ENCODE results near the gene MACROD2. TPM values are rescaled to one million over a fixed set of nuclear protein-coding genes. Genes with fewer than 3 reads are reported as not detected.

MACROD2 gene
- total and polyA plus RNA-seq, 8 donors, result 0.78 to 31.3 (median 10.9) TPM; not detected in 1

DNA sequence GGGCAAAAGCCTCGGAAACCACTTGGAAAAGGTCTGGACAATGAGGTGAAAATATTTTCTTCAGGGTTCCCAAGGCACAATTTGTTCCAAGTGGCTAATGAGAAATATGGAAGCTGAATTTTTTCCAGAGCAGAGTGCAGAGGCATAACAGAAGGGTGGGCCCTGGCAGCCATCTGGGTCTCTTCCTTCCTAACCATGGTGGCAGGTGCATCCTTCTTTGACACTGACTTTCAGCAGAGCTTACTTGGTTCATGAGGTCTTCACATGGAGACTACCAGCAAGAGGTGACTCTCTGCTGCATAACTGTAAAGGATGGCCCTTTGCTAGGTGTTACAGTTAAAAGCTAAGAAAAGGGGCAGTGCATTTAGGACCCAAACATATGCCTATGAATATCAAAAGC lies 2055.1 kb downstream of the MACROD2 start:
- H3K4me1 ChIP-seq, result no peaks in the 10 kb centered on the region
- H3K9me3 ChIP-seq, result no peaks in the 10 kb centered on the region
- no peaks in the 10 kb centered on the region for H3K36me3 ChIP-seq
- TF ChIP-seq, protein P1, sequence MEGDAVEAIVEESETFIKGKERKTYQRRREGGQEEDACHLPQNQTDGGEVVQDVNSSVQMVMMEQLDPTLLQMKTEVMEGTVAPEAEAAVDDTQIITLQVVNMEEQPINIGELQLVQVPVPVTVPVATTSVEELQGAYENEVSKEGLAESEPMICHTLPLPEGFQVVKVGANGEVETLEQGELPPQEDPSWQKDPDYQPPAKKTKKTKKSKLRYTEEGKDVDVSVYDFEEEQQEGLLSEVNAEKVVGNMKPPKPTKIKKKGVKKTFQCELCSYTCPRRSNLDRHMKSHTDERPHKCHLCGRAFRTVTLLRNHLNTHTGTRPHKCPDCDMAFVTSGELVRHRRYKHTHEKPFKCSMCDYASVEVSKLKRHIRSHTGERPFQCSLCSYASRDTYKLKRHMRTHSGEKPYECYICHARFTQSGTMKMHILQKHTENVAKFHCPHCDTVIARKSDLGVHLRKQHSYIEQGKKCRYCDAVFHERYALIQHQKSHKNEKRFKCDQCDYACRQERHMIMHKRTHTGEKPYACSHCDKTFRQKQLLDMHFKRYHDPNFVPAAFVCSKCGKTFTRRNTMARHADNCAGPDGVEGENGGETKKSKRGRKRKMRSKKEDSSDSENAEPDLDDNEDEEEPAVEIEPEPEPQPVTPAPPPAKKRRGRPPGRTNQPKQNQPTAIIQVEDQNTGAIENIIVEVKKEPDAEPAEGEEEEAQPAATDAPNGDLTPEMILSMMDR (IDR thresholded peaks at IDR 0.05), result no peak
- TF ChIP-seq EP300 (IDR thresholded peaks at IDR 0.05) (no peak), POLR2AphosphoS5 (IDR thresholded peaks at IDR 0.05) (no peak), POLR2A (IDR thresholded peaks at IDR 0.05) (no peak)
- WGBS, 5 donors, result 75 to 90% (median 87%) methylated on average over 1 of the region's 1 CpG
- no peak for DNase-seq
- H3K4me3 ChIP-seq, result no peak overlapping the region
- intact Hi-C loops (cut with DNase I; ENCODE audit: low total_unique reads), result no loop called here
- H3K27ac ChIP-seq, result no peak overlapping the region
- no peaks in the 10 kb centered on the region for H3K27me3 ChIP-seq

DNA sequence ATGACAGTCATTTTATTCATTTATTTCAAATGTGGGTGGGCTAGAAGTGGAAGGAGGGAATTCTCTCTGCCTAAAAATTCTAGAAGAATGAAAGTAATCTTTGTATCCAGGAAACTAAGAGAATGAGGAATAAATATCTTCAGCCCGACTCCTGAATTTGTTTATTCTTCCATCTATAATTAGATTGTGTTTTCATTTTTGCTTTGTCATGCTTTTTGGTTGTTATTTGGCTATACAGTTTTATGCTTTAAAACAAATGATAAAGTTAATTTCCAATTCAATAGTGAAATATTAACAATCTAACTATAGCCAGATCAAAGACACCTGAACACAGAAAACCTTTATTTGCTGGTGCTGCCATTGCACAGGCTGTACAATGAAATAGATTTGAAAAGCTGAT lies 2056.7 kb downstream of the MACROD2 start:
- H3K27me3 ChIP-seq, result no peaks in the 10 kb centered on the region
- TF ChIP-seq EP300 (IDR thresholded peaks at IDR 0.05), result no peak
- H3K4me1 ChIP-seq, result no peaks in the 10 kb centered on the region
- no peaks in the 10 kb centered on the region for H3K9me3 ChIP-seq
- no peak overlapping the region for H3K27ac ChIP-seq
- no peak overlapping the region for H3K4me3 ChIP-seq
- no peak for DNase-seq
- H3K36me3 ChIP-seq, result no peaks in the 10 kb centered on the region
- WGBS, 5 donors, result 28 to 34% (median 32%) methylated on average over 1 of the region's 1 CpG
- intact Hi-C loops (cut with DNase I; ENCODE audit: low total_unique reads), result no loop called here

GRCh38 chr20:16052456-16052855 lies 2057.1 kb downstream of the MACROD2 start:
- TF ChIP-seq POLR2AphosphoS5 (IDR thresholded peaks at IDR 0.05), result no peak
- TF ChIP-seq EP300 (IDR thresholded peaks at IDR 0.05), result no peak
- TF ChIP-seq POLR2A (IDR thresholded peaks at IDR 0.05), result no peak
- TF ChIP-seq, protein P1 (IDR thresholded peaks at IDR 0.05), result no peak
- no peak for DNase-seq
- no peaks in the 10 kb centered on the region for H3K4me1 ChIP-seq
- 69 to 81% (median 74%) methylated on average over 4 of the region's 4 CpGs for WGBS, 5 donors
- intact Hi-C loops (cut with DNase I; ENCODE audit: low total_unique reads), result no loop called here
- H3K9me3 ChIP-seq, result no peaks in the 10 kb centered on the region
- H3K27me3 ChIP-seq, result no peaks in the 10 kb centered on the region
- H3K36me3 ChIP-seq, result no peaks in the 10 kb centered on the region
- H3K4me3 ChIP-seq, result no peak overlapping the region
- no peak overlapping the region for H3K27ac ChIP-seq

DNA sequence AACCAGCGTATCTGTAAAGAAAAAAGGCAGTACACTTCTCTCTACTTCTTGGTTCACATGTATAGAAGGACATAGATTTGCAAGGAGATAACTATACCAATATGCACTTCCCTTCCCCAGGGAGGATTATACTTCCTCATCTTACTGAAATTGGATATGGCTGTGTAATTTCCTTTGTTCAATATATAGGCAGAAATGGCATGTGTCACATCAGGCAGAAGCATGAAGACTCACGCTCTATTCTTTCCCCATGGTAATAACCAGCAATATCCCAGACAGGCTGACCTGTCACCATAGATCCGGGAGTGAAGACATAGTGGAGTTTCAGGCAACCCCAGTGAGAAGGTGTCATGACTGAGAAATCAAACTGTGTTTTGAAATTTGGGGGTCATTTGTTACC lies 2059.7 kb downstream of the MACROD2 start:
- Histone ChIP-seq H3K4me1 (no peaks in the 10 kb centered on the region), H3K9me3 (no peaks in the 10 kb centered on the region), H3K4me3 (no peak overlapping the region), H3K27me3 (no peaks in the 10 kb centered on the region), H3K27ac (no peak overlapping the region), H3K36me3 (no peaks in the 10 kb centered on the region)
- TF ChIP-seq POLR2A (IDR thresholded peaks at IDR 0.05) (no peak), POLR2AphosphoS5 (IDR thresholded peaks at IDR 0.05) (no peak), EP300 (IDR thresholded peaks at IDR 0.05) (no peak)
- TF ChIP-seq, protein P1 (IDR thresholded peaks at IDR 0.05), result no peak
- intact Hi-C loops (cut with DNase I; ENCODE audit: low total_unique reads), result no loop called here
- WGBS, 5 donors, result 86 to 95% (median 92%) methylated on average over 3 of the region's 3 CpGs
- no peak for DNase-seq

DNA sequence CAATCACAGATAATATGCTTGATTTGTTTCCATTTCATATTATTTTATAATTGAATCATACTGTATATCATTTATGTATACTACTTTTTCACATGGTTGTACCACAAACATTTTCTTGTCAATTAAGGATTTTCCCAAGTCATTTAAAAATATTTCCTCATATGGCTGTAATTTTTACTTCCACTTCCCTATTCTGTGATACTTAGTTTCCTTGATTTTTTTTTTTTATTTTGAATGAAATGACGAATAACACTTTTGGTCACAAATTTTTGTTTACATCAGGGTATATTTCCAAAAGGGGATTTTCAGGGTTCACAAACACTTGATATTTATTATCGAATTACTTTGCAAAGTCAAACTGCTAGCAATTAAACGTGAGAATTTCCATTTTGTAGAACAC lies 2062.3 kb downstream of the MACROD2 start:
- H3K27ac ChIP-seq, result no peak overlapping the region
- H3K4me1 ChIP-seq, result no peaks in the 10 kb centered on the region
- 80 to 89% (median 88%) methylated on average over 3 of the region's 3 CpGs for WGBS, 5 donors
- TF ChIP-seq POLR2A (IDR thresholded peaks at IDR 0.05) (no peak), EP300 (IDR thresholded peaks at IDR 0.05) (no peak), POLR2AphosphoS5 (IDR thresholded peaks at IDR 0.05) (no peak)
- TF ChIP-seq, protein P1 (IDR thresholded peaks at IDR 0.05), result no peak
- no peaks in the 10 kb centered on the region for H3K36me3 ChIP-seq
- DNase-seq, result no peak
- H3K4me3 ChIP-seq, result no peak overlapping the region
- no peaks in the 10 kb centered on the region for H3K27me3 ChIP-seq
- H3K9me3 ChIP-seq, result no peaks in the 10 kb centered on the region
- intact Hi-C loops (cut with DNase I; ENCODE audit: low total_unique reads), result no loop called here
